DOHH2 (cell line): Measurements from ENCODE around the gene ARIH1.
"Not testable (repeated sequence)": the region's sequence is repeated elsewhere in the genome, so short reads cannot be mapped to it uniquely, and the experiment has no call there.

Source experiments
- H3F3A ChIP-seq: fragments of 200-600 bp; sonication (generic), shearing (Covaris generic); 2 replicates; pipeline ENCODE4 v1.6.0; 2016; ENCODE audit warnings: antibody characterized with exemption, mild to moderate bottlenecking; ENCODE audit not compliant: control insufficient read depth, insufficient read depth
- H3K27ac ChIP-seq: fragments of 200-600 bp; sonication (generic); 2 replicates; pipeline ENCODE4 v1.5.1; 2014; ENCODE audit warnings: low read depth, mild to moderate bottlenecking, low read length, moderate library complexity
- H3K27me3 ChIP-seq: fragments of 200-600 bp; sonication (generic); 2 replicates; pipeline ENCODE4 v1.6.1; 2014; ENCODE audit warnings: mild to moderate bottlenecking, low read length, mixed read lengths; ENCODE audit not compliant: control insufficient read depth
- H3K36me3 ChIP-seq: fragments of 200-600 bp; sonication (generic); 2 replicates; pipeline ENCODE4 v1.6.1; 2014; ENCODE audit warnings: mild to moderate bottlenecking, low read length, moderate library complexity, mixed read lengths; ENCODE audit not compliant: control insufficient read depth
- H3K4me1 ChIP-seq: fragments of 200-600 bp; sonication (generic); 2 replicates; pipeline ENCODE4 v1.6.1; 2014; ENCODE audit warnings: mild to moderate bottlenecking, low read length, mixed read lengths; ENCODE audit not compliant: control insufficient read depth
- H3K4me2 ChIP-seq: fragments of 200-600 bp; sonication (generic); 2 replicates; pipeline ENCODE4 v1.6.0; 2014; ENCODE audit warnings: mild to moderate bottlenecking, low read length, moderate library complexity
- H3K4me3 ChIP-seq: fragments of 200-600 bp; sonication (generic); 2 replicates; pipeline ENCODE4 v1.5.1; 2014; ENCODE audit warnings: mild to moderate bottlenecking, low read length, mixed read lengths
- H3K79me2 ChIP-seq: fragments of 200-600 bp; sonication (generic); 2 replicates; pipeline ENCODE4 v1.6.1; 2014; ENCODE audit warnings: mild to moderate bottlenecking, low read length, mixed read lengths; ENCODE audit not compliant: control insufficient read depth
- H3K9me2 ChIP-seq: fragments of 200-600 bp; sonication (generic); replicated peaks from 2 replicates; pipeline ENCODE4 v1.6.1; 2014; ENCODE audit warnings: mild to moderate bottlenecking, low read length, mixed read lengths; ENCODE audit not compliant: control insufficient read depth
- H3K9me3 ChIP-seq: fragments of 200-600 bp; sonication (generic); 2 replicates; pipeline ENCODE4 v1.6.1; 2014; ENCODE audit warnings: antibody characterized with exemption, low read length, mixed read lengths; ENCODE audit not compliant: control insufficient read depth, insufficient read depth
- H4K20me1 ChIP-seq: fragments of 200-600 bp; sonication (generic); 2 replicates; pipeline ENCODE4 v1.6.0; 2014; ENCODE audit warnings: low read depth, mild to moderate bottlenecking, antibody characterized with exemption, low read length, moderate library complexity; ENCODE audit not compliant: control insufficient read depth, insufficient read depth
- EZH2phosphoT487 ChIP-seq: fragments of 200-600 bp; sonication (generic); IDR thresholded peaks from 2 replicates; pipeline ENCODE4 v1.6.1; 2017; ENCODE audit warnings: borderline replicate concordance, mild to moderate bottlenecking, antibody characterized with exemption, low read length, moderate library complexity, mixed read lengths
- TF ChIP-seq, protein P1 (sequence below): fragments of 200-600 bp; sonication (generic); IDR thresholded peaks from one replicate; pipeline ENCODE4 v1.5.1; 2014; ENCODE audit warnings: antibody characterized with exemption, mild to moderate bottlenecking, low read depth, low read length; ENCODE audit not compliant: poor library complexity, severe bottlenecking

The ARIH1 gene

DNA sequence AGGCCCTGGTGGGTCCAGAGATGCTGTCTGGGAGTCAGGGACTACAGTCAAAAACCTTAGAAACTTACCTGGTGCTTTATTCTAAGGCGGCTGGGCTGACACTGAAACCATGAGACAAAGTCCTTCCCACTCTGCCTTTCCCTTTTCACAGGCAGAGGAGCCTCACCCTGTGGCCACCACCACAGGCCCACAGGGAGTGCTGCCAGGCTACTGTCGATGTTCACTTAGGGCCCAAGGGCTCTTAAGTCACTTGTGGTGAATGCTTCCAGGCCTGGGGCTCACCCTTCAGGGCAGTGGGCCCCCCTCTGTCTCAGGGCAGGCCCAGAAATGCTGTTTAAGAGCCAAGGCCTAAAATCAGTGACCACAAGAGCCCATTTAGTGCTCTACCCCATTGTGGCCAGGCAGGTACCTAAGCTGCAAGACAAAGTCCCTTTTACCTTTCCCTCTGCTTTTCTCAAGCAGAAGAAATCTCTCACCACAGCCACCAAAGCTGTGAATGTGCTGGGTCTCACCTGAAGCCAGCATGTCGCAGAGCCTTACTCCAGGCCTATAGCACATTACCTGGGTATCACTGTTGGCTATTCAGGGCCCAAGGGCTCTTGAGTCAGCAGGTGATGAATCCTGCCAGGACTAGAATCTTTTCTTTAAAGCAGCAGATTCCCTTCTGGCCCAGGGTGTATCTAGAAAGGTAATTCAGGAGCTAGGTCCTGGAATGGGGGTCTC, 140.8 kb downstream of the ARIH1 start:
- Histone ChIP-seq H3K27me3 (no peaks in the 10 kb centered on the region), H3K27ac (no peak overlapping the region), H3F3A (no peaks in the 10 kb centered on the region), H3K4me3 (no peak overlapping the region), H3K4me1 (no peaks in the 10 kb centered on the region), H3K9me3 (no peaks in the 10 kb centered on the region), H3K79me2 (no peaks in the 10 kb centered on the region), H3K4me2 (no peak overlapping the region), H3K36me3 (no peaks in the 10 kb centered on the region), H3K9me2 (no peaks in the 10 kb centered on the region), H4K20me1 (no peaks in the 10 kb centered on the region)
- TF ChIP-seq EZH2phosphoT487, result no peak
- TF ChIP-seq, protein P1, sequence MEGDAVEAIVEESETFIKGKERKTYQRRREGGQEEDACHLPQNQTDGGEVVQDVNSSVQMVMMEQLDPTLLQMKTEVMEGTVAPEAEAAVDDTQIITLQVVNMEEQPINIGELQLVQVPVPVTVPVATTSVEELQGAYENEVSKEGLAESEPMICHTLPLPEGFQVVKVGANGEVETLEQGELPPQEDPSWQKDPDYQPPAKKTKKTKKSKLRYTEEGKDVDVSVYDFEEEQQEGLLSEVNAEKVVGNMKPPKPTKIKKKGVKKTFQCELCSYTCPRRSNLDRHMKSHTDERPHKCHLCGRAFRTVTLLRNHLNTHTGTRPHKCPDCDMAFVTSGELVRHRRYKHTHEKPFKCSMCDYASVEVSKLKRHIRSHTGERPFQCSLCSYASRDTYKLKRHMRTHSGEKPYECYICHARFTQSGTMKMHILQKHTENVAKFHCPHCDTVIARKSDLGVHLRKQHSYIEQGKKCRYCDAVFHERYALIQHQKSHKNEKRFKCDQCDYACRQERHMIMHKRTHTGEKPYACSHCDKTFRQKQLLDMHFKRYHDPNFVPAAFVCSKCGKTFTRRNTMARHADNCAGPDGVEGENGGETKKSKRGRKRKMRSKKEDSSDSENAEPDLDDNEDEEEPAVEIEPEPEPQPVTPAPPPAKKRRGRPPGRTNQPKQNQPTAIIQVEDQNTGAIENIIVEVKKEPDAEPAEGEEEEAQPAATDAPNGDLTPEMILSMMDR, result no peak

DNA sequence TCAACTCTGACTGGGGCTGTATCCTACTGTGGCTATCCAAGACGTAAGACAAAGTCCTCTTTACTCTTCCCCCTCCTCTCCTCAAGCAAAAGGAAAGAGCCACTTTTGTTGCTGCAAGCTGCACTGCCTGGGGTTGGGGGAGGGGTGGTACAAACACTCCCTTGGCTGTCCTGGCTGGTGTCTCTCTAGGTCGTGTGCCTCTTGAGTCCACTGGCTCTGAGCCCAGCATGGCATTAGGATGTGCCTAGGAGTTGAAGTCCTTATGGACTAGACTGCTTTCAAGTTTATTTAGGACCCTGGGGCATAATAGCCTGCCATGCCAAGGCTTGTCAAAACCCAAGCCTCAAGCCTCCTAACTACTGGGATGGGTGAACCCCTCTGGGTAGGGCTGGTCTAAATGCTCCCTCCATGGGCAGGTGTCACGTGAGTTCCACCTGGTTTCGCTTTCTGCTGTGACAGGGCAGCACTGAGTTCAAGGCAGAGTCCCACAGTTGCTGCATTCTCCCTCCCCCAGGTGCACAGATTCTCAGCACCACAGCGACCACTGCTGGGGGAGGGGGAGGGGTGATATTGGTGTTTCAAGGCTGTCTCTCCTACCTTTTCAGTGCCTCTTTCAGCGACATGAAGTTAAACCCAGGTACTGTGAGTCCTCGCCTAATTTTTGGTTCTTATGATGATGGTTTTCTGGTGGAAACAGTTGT, 141.6 kb downstream of the ARIH1 start:
- H3K27ac ChIP-seq, H3K4me3 ChIP-seq, H4K20me1 ChIP-seq, H3K27me3 ChIP-seq, H3K79me2 ChIP-seq, H3K9me3 ChIP-seq, H3K36me3 ChIP-seq, H3K4me1 ChIP-seq, H3K4me2 ChIP-seq, H3K9me2 ChIP-seq, H3F3A ChIP-seq: not testable (repeated sequence)

DNA sequence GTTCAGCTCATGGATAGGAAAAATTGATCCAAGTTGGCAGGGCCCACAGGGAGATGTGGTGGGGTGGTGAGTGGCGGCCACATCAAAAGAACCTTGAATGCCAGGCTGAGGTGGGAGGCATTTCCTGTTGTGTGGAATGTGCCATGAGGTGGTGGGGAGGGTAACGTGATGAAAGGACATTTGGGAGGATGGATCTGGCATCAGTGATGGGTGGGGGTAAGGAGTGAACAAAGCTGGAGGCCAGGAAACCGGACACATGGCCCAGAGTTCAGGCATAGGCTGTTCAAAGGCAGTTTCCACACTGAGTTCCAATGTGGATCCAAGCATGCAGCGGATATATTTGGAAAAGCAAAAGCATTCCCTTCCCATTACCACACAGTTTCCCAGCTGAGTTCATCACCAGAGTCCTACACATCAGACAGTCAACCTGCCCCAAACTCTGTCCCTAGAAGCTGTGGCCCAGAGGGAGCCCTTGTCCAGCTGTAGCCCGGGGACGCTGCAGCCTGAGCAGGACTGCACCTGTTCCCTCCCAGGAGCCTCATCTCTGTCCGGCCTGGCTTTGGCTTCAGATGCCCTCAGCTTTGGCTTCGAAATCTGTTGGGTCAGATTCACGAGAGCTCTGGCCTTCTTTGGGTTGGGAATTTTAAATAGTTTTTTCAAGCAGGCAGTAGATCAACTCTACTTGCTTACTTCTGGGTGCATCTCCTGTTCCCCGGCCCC, 142.5 kb downstream of the ARIH1 start:
- Histone ChIP-seq H3K9me3 (no peaks in the 10 kb centered on the region), H3K4me3 (no peak overlapping the region), H3K79me2 (no peaks in the 10 kb centered on the region), H3K9me2 (no peaks in the 10 kb centered on the region), H3K4me2 (no peak overlapping the region), H3K27me3 (no peaks in the 10 kb centered on the region), H3F3A (no peaks in the 10 kb centered on the region), H4K20me1 (no peaks in the 10 kb centered on the region), H3K4me1 (no peaks in the 10 kb centered on the region), H3K27ac (no peak overlapping the region), H3K36me3 (no peaks in the 10 kb centered on the region)
- TF ChIP-seq EZH2phosphoT487, result no peak
- TF ChIP-seq, protein P1, result no peak

DNA sequence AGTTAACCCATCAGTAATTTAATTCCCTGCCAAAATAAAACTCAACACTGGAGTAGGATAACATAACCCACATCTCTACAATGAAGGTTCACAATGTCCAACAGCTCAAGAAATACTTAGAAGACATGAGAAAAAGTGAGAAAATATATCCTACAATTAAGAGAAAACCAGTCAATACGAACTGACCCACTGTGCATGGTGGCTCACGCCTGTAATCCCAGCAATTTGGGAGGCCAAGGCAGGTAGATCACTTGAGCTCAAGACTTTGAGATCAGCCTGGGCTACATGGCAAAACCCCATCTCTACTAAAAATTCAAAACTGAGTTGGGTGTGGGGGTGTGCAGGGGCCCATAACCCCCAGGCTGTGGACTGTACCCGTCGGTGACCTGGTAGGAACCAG, 149.7 kb downstream of the ARIH1 start:
- H3K27ac ChIP-seq, H3K79me2 ChIP-seq, H4K20me1 ChIP-seq, H3K27me3 ChIP-seq, H3K4me2 ChIP-seq, H3K9me2 ChIP-seq, H3K36me3 ChIP-seq, H3F3A ChIP-seq, H3K9me3 ChIP-seq, H3K4me3 ChIP-seq, H3K4me1 ChIP-seq: not testable (repeated sequence)

DNA sequence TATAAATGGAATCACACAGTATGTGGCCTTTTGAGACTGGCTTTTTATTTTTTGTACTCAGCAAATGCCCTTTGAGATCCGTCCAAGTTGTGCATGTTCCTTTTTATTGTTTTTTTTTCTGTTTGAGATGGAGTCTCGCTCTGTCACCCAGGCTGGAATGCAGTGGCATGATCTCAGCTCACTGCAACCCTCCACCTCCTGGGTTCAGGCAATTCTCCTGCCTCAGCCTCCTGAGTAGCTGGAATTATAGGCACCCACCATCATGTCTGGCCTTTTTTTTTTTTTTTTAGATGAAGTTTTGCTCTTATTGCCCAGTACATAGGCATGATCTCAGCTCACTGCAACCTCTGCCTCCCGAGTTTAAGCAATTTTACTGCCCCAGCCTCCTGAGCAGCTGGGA, 152.0 kb downstream of the ARIH1 start:
- H3F3A ChIP-seq, H3K4me3 ChIP-seq, H3K27ac ChIP-seq, H3K4me2 ChIP-seq, H4K20me1 ChIP-seq, H3K36me3 ChIP-seq, H3K4me1 ChIP-seq, H3K9me2 ChIP-seq, H3K79me2 ChIP-seq, H3K27me3 ChIP-seq, H3K9me3 ChIP-seq: not testable (repeated sequence)

DNA sequence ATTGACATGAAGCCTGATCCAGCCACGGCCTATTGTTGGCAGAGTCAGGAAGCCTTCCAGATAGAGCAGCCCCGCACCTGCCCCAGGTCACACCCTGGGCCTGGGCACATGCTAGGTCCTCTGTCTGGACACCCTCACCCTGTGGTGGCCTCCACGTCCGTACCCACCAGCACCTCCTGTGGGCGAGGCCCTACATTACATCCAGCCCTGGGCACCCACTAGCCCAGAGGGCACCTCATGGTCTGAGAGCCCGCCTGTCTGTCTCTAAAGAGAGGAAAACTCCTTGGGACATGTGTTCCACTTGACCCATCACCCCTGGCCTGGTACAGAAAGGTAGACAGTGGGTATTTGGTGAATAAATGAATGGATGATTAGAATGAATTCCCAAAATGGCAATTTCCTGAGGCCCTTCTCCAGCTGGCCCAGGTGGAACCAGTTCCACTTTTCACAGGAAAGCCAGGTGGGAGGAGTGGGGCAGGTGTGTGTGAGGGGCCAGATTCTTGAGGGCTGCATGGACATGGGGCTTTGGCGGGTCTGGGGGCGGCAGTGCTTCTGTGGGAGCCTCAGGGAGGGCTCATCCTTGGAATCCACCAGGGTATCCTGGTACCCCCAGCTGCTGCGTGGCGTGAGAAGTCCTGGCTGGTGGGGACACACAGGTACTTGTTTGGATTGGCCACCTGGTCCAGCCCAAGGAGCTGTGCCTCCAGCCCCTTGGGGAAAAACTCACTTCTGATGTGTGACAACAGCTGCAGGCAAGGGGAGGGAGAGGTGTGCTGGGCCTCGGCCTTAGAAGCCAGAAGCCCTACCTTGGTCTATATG, 154.3 kb downstream of the ARIH1 start:
- H3K4me1 ChIP-seq, H3K27me3 ChIP-seq, H3K27ac ChIP-seq, H4K20me1 ChIP-seq, H3K4me2 ChIP-seq, H3K36me3 ChIP-seq, H3K79me2 ChIP-seq, H3F3A ChIP-seq, H3K9me2 ChIP-seq, H3K4me3 ChIP-seq, H3K9me3 ChIP-seq: not testable (repeated sequence)
